Endothelial cell of umbilical vein (primary cell): ENCODE measurements around the gene PFKP.

Experiments
- EZH2 ChIP-seq: IDR thresholded peaks from 2 replicates; pipeline ENCODE4 v1.6.1; 2012; ENCODE audit warnings: borderline replicate concordance, low read depth, mild to moderate bottlenecking, moderate library complexity, low read length, inconsistent platforms; ENCODE audit not compliant: severe bottlenecking
- POLR2A ChIP-seq: IDR thresholded peaks from 2 replicates; pipeline ENCODE4 v1.6.1; 2012; ENCODE audit warnings: low read depth, mild to moderate bottlenecking, control low read depth, low read length
- POLR2AphosphoS5 ChIP-seq: IDR thresholded peaks from 2 replicates; pipeline ENCODE4 v1.6.1; 2012; ENCODE audit warnings: low read depth, mild to moderate bottlenecking, control low read depth, low read length, moderate library complexity; ENCODE audit not compliant: insufficient read depth
- TF ChIP-seq, protein P1 (sequence below), 2 donors: IDR thresholded peaks; 1 replicate in 1 of 2; 2 replicates in 1 of 2; pipeline ENCODE4 v1.5.1; 2011; ENCODE audit warnings: low read length in 2 of 2, mild to moderate bottlenecking in 2 of 2, moderate library complexity in 2 of 2, control low read depth in 1 of 2, inconsistent platforms in 1 of 2, low read depth in 1 of 2; ENCODE audit not compliant: insufficient read depth in 1 of 2; ENCODE audit errors: extremely low read depth in 1 of 2

DNA sequence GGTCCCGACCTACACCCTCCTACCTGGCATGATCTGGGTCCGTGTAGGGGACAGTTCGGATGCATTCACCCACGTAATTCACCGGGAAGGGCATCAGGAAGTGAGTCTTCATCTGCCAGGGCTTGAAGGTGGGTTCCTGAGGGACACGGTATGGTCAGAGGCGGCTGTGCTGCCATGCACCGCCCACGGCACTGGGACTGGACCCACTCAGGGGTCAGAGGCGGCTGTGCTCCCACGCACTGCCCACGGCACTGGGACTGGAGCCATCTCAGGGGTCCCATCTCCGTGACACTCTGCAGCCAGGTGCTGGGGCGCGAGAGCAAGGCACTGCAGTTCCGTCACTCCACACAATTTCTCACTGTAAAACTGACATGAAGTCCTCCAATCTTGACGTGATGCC is 76.0 kb downstream of the PFKP start:
- TF ChIP-seq POLR2A (no peak), POLR2AphosphoS5 (no peak), EZH2 (no peak)
- TF ChIP-seq, protein P1, sequence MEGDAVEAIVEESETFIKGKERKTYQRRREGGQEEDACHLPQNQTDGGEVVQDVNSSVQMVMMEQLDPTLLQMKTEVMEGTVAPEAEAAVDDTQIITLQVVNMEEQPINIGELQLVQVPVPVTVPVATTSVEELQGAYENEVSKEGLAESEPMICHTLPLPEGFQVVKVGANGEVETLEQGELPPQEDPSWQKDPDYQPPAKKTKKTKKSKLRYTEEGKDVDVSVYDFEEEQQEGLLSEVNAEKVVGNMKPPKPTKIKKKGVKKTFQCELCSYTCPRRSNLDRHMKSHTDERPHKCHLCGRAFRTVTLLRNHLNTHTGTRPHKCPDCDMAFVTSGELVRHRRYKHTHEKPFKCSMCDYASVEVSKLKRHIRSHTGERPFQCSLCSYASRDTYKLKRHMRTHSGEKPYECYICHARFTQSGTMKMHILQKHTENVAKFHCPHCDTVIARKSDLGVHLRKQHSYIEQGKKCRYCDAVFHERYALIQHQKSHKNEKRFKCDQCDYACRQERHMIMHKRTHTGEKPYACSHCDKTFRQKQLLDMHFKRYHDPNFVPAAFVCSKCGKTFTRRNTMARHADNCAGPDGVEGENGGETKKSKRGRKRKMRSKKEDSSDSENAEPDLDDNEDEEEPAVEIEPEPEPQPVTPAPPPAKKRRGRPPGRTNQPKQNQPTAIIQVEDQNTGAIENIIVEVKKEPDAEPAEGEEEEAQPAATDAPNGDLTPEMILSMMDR (IDR thresholded peaks at IDR 0.05; ENCODE audit: extremely low read depth in 1 of 2, insufficient read depth in 1 of 2, low read depth in 1 of 2, low read length in 2 of 2), result no peak
